Raji (cell line): Measurements from ENCODE around the gene COL6A2.

Experiments
- POLR2A ChIP-seq: IDR thresholded peaks from 2 replicates; pipeline ENCODE4 v1.6.1; 2011; ENCODE audit warnings: low read depth, low read length, control low read depth; ENCODE audit not compliant: insufficient read depth

Gene COL6A2

GRCh38 chr21:46145159-46145839 is 47.4 kb downstream of the COL6A2 start:
- TF ChIP-seq POLR2A: no peak

DNA sequence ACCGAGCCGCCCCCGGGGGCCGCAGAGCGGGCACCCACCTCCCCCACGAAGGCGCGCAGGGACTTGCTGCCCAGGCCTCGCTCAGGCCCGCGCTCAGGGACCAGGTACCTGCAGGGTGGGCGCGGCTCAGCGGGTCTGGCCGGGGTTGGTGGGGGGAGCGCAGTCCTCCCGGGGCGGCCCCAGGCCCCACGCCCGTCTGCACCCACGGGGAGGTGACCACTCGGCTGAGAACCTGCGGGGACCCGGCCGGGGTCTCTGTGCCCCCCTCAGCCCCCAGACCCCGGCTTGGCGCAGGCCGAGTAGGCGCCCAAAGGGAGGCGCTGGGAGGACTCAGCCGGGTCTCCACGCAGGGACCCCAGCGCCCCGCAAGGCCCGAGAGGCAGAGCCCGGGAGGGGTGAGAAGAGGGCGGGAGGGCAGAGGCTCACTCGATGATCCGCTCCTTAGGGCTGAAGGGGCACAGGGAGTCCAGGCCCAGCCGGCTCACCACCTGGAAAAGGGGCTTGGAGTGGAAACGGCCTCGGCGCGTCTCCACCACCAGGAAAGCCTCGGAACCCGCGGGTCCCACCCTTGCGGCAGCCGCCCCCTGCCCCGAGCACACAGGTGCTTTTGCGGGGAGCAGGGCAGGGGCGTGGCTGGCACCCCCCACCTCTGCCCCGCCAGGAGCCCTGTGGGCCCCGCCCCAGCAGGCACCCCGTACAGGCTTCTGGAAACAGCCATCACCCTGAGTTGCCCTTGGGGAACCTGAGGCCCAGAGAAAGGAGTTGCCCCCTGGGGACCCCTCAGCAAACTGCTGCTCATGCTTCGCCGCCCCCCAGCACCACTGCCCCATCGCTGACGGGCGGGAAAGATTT is 48.2 kb downstream of the COL6A2 start:
- TF ChIP-seq POLR2A: no peak

DNA sequence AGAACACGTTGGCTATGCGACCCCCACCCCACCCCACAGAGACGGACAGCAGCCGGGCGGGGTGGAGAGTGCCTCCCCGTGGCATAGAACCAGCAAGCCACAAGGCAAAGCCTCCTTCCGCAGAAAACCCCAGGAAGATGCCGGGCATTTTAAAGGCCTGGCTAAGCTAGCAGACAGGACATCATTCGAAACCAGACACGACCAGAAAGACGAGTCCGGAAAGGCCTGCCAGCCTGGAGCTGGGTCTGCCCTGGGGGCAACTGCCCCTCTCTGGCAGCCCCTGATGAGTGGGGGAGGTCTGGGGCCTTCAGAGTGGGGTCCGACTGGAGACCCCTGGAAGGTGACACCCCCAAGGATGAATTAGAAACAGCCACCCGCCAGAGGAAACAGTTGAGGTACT is 48.9 kb downstream of the COL6A2 start:
- no peak for TF ChIP-seq POLR2A

DNA sequence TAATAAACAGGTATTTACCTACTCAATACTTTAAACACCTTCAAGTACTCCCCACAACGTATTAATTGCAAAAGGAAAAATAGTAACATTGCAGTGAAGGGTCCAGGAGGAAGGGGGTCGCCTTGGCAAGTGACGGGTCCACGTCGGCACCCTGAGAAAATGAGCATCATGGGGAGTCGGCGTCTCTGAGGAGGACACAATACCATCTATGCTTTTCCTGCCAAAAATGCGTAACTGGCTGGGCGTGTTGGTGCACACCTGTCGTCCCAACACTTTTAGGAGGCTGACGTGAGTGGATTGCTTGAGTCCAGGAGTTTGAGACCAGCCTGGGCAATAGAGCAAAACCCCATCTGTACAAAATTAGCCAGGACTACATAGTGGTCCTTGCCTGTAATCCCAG is 50.2 kb downstream of the COL6A2 start:
- TF ChIP-seq POLR2A: no peak

- TF ChIP-seq POLR2A: no peak
Observed at GRCh38 chr21:46149205-46149901, 51.4 kb downstream of the COL6A2 start.

- TF ChIP-seq POLR2A: no peak
Observed at GRCh38 chr21:46150073-46150472, 52.2 kb downstream of the COL6A2 start.

GRCh38 chr21:46150491-46151121 is 52.7 kb downstream of the COL6A2 start:
- no peak for TF ChIP-seq POLR2A

GRCh38 chr21:46151261-46151988 is 53.5 kb downstream of the COL6A2 start:
- no peak for TF ChIP-seq POLR2A

- no peak for TF ChIP-seq POLR2A
Observed at GRCh38 chr21:46151989-46152926, 54.3 kb downstream of the COL6A2 start.

DNA sequence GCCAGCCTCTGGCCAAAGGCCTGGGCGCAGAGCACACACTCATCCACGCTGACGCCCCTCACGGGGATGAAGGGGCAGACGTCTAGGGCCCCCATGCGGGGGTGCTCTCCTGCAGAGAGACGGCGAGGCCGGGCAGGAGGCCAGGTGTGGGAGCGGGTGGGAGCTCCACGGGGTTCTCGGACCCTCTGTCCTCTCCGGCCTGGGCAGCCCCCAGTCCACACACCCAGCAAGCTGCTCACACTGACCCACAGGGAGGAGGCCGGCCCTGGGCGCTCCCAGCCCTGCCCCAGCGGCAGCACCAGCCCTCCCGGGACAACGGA is 55.0 kb downstream of the COL6A2 start:
- TF ChIP-seq POLR2A: no peak

- TF ChIP-seq POLR2A: no peak
Observed at GRCh38 chr21:46153247-46154154, 55.6 kb downstream of the COL6A2 start.

DNA sequence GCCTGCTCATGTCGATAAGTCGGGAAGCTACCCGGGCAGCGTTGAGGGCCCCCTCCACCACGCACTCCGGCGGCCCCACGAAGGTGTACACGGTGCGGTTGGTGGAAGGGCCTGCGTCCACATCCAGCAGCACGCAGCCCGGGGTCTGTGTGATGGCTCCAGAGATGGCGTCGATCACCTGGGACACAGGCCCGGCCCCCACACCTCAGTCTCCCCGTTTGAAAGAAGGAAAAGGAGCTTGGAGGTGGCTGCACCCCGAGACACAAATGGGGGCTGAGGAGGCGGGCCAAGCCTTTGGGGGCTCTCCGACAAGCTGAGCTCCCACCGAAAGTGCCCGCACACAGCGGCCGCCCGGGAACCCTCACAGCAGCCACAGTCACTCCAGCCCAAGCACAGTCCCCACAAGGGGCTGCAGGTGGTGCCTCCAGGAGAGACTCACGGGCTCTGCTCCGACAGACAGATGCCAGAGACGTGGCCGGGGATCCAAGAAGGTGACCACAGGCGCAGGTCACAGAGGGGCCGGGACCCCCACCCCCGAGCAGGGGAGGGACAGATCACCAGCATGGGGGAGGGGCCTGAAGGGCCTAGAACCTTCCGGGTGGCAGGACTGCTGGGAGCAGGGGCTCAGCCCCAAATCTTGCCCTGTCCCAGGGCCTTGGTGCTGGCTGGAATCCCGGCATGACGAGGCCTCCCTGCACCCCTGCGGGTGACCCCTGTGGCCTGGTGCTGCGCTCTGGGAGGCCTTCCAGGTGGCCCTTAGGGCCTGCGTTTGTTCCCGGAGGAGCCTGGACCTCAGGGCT is 56.4 kb downstream of the COL6A2 start:
- no peak for TF ChIP-seq POLR2A

GRCh38 chr21:46154955-46155513 is 57.1 kb downstream of the COL6A2 start:
- TF ChIP-seq POLR2A: no peak
